K562 (cell line): Measurements from ENCODE around the gene NEDD4L. TPM values are rescaled to one million over a fixed set of nuclear protein-coding genes. Genes with fewer than 3 reads are reported as not detected.
A peak's percentile ranks its signal among the peaks of the same experiment; 100 is the strongest.

Experiments used
- CBFA2T3 ChIP-seq: fragments of 450-650 bp; IDR thresholded peaks from 2 replicates; pipeline ENCODE4 v1.6.1; 2017
- PBX2 ChIP-seq, 2 experiments: IDR thresholded peaks in 1 of 2; conservative IDR thresholded peaks in 1 of 2; 2 replicates each; pipeline ENCODE4 v1.6.1; 2016; ENCODE audit warnings: low read depth in 2 of 2, mild to moderate bottlenecking in 1 of 2, missing compliant biosample characterization in 1 of 2, missing genetic modification characterization in 1 of 2, moderate library complexity in 1 of 2
- STAT6 ChIP-seq: sonication (generic); formaldehyde crosslinking; IDR thresholded peaks from 2 replicates; pipeline ENCODE4 v1.8.1; 2023; ENCODE audit warnings: mild to moderate bottlenecking, missing genetic modification reagents
- polyA plus RNA-seq, 8 experiments: library from polyadenylated mRNA; depleted of rRNA in 4 of 8; stranded (reverse) in 5 of 8; unstranded in 3 of 8; fragments of >200 nt; fragmentation: Nextera tagmentation in 2 of 8; fragmentation: Illumina TruSeq in 1 of 8; extraction: Ambion mirVana in 2 of 8; extraction: Trizol in 1 of 8; gene quantifications; 2 replicates each; pipeline versions ENCODE4 v1.2.1 to v1.2.3, GENCODE V29; 2011 to 2014; ENCODE audit warnings: inconsistent platforms in 1 of 8, missing spikeins in 1 of 8
- total RNA-seq, 7 experiments: library from RNA; depleted of rRNA in 6 of 7; stranded (reverse); fragments of >200 nt in 6 of 7; fragmentation: Illumina TruSeq in 2 of 7; extraction: Trizol in 2 of 7; gene quantifications; 2 replicates each; pipeline versions ENCODE4 v1.2.1 to v1.2.3, GENCODE V29; 2011 to 2021; ENCODE audit warnings: low replicate concordance in 1 of 7

The NEDD4L gene
- total and polyA plus RNA-seq, 9 of the 15 experiments (the other 6 are each of a cell fraction or from before 2014, with no cell fraction given), result 8.1 to 33.4 (median 19.9) TPM

- TF ChIP-seq PBX2 (CRISPR knock-in tag; IDR thresholded peaks at IDR 0.05; ENCODE audit: low read depth) (no peak), PBX2 (tag; conservative IDR thresholded peaks at IDR 0.05; ENCODE audit: low read depth) (0 out of 2 replicates have a peak, but pooled peaks have one; percentile 28), CBFA2T3 (peak; percentile 69), STAT6 (CRISPR knock-in tag) (no peak)
Observed at GRCh38 chr18:58298251-58299134, 254.5 kb downstream of the NEDD4L start (continued).
